Measurements from ENCODE around the gene TMEM18. TPM values are rescaled to one million over a fixed set of nuclear protein-coding genes. Genes with fewer than 3 reads are reported as not detected.

TMEM18 gene
- total RNA-seq, 2 experiments from 2014 or later, result 32.6 to 34.5 TPM

GRCh38 chr2:620471-621302 is 56.5 kb downstream of the TMEM18 start:
- no peak for DNase-seq
- H3K27ac Mint-ChIP-seq, result no peak overlapping the region
- no peaks in the 10 kb centered on the region for H3K36me3 Mint-ChIP-seq
- H3K27me3 Mint-ChIP-seq, result peaks cover 2% of the 10 kb centered on the region
- no peaks in the 10 kb centered on the region for H3K4me1 Mint-ChIP-seq
- H3K4me3 Mint-ChIP-seq, result no peak overlapping the region
- H3K9me3 Mint-ChIP-seq, result no peaks in the 10 kb centered on the region

GRCh38 chr2:620004-620403 is 57.2 kb downstream of the TMEM18 start:
- Mint-ChIP-seq H3K4me3 (no peak overlapping the region), H3K27ac (no peak overlapping the region), H3K4me1 (no peaks in the 10 kb centered on the region), H3K27me3 (peaks cover 4% of the 10 kb centered on the region), H3K9me3 (no peaks in the 10 kb centered on the region), H3K36me3 (no peaks in the 10 kb centered on the region)
- DNase-seq, result no peak

GRCh38 chr2:618422-618990 is 58.7 kb downstream of the TMEM18 start:
- H3K36me3 Mint-ChIP-seq, result no peaks in the 10 kb centered on the region
- no peak overlapping the region for H3K4me3 Mint-ChIP-seq
- peaks cover 10% of the 10 kb centered on the region for H3K27me3 Mint-ChIP-seq
- DNase-seq, result no peak
- H3K4me1 Mint-ChIP-seq, result no peaks in the 10 kb centered on the region
- no peak overlapping the region for H3K27ac Mint-ChIP-seq
- no peaks in the 10 kb centered on the region for H3K9me3 Mint-ChIP-seq

- DNase-seq, result no peak
- Mint-ChIP-seq H3K4me3 (no peak overlapping the region), H3K27me3 (peaks cover 13% of the 10 kb centered on the region), H3K4me1 (no peaks in the 10 kb centered on the region), H3K27ac (no peak overlapping the region), H3K9me3 (no peaks in the 10 kb centered on the region), H3K36me3 (no peaks in the 10 kb centered on the region)
Measured at GRCh38 chr2:618005-618404, 59.2 kb downstream of the TMEM18 start.
